Loucy (cell line): ENCODE results near the gene ESYT2.
A peak's percentile ranks its signal among the peaks of the same experiment; 100 is the strongest.

Source experiments
- H2AFZ ChIP-seq: fragments of 200-600 bp; sonication (generic); 2 replicates; pipeline ENCODE4 v1.6.0; 2016; ENCODE audit warnings: antibody characterized with exemption, mild to moderate bottlenecking, low read length, moderate library complexity
- H3F3A ChIP-seq: fragments of 200-600 bp; 2 replicates; pipeline ENCODE4 v1.6.0; 2016; ENCODE audit warnings: antibody characterized with exemption, low read depth, mild to moderate bottlenecking
- H3K27me3 ChIP-seq: fragments of 200-600 bp; sonication (generic); 2 replicates; pipeline ENCODE4 v1.6.1; 2014; ENCODE audit warnings: low read length, mild to moderate bottlenecking; ENCODE audit not compliant: insufficient read depth, poor library complexity, severe bottlenecking
- H3K36me3 ChIP-seq: fragments of 200-600 bp; sonication (generic); 2 replicates; pipeline ENCODE4 v1.6.1; 2016; ENCODE audit warnings: low read length; ENCODE audit not compliant: insufficient read depth
- H3K4me1 ChIP-seq: fragments of 200-600 bp; sonication (generic); 2 replicates; pipeline ENCODE4 v1.5.1; 2014; ENCODE audit warnings: low read length, mild to moderate bottlenecking; ENCODE audit not compliant: insufficient read depth, poor library complexity, severe bottlenecking
- H3K4me2 ChIP-seq: fragments of 200-600 bp; sonication (generic); 2 replicates; pipeline ENCODE4 v1.6.0; 2014; ENCODE audit warnings: antibody characterized with exemption, low read length, low read depth, mild to moderate bottlenecking; ENCODE audit not compliant: poor library complexity, severe bottlenecking
- H3K4me3 ChIP-seq: fragments of 200-600 bp; sonication (generic); 2 replicates; pipeline ENCODE4 v1.5.1; 2014; ENCODE audit warnings: low read length, mild to moderate bottlenecking, mixed read lengths; ENCODE audit not compliant: poor library complexity, severe bottlenecking
- H3K79me2 ChIP-seq: fragments of 200-600 bp; sonication (generic); 2 replicates; pipeline ENCODE4 v1.6.1; 2014; ENCODE audit warnings: low read length; ENCODE audit not compliant: insufficient read depth
- H3K9ac ChIP-seq: fragments of 200-600 bp; sonication (generic); 2 replicates; pipeline ENCODE4 v1.6.0; 2014; ENCODE audit warnings: mild to moderate bottlenecking, low read depth, low read length, moderate library complexity; ENCODE audit not compliant: poor library complexity, severe bottlenecking
- H3K9me2 ChIP-seq: fragments of 200-600 bp; sonication (generic); replicated peaks from 2 replicates; pipeline ENCODE4 v1.6.1; 2016; ENCODE audit warnings: low read depth, low read length, mixed read lengths
- H3K9me3 ChIP-seq: fragments of 200-600 bp; sonication (generic); 2 replicates; pipeline ENCODE4 v1.6.1; 2014; ENCODE audit warnings: mild to moderate bottlenecking, antibody characterized with exemption, low read length, low read depth; ENCODE audit not compliant: insufficient read depth
- H4K20me1 ChIP-seq: fragments of 200-600 bp; sonication (generic); 2 replicates; pipeline ENCODE4 v1.6.0; 2014; ENCODE audit warnings: antibody characterized with exemption, low read length, mild to moderate bottlenecking; ENCODE audit not compliant: insufficient read depth, poor library complexity, severe bottlenecking
- EZH2phosphoT487 ChIP-seq: fragments of 200-600 bp; IDR thresholded peaks from 2 replicates; pipeline ENCODE4 v1.6.1; 2018; ENCODE audit warnings: antibody characterized with exemption, mild to moderate bottlenecking, moderate library complexity, borderline replicate concordance
- TF ChIP-seq, protein P1 (sequence below): fragments of 200-600 bp; sonication (generic); conservative IDR thresholded peaks from 2 replicates; pipeline ENCODE4 v1.5.1; 2014; ENCODE audit warnings: mild to moderate bottlenecking, antibody characterized with exemption, low read length

The ESYT2 gene

DNA sequence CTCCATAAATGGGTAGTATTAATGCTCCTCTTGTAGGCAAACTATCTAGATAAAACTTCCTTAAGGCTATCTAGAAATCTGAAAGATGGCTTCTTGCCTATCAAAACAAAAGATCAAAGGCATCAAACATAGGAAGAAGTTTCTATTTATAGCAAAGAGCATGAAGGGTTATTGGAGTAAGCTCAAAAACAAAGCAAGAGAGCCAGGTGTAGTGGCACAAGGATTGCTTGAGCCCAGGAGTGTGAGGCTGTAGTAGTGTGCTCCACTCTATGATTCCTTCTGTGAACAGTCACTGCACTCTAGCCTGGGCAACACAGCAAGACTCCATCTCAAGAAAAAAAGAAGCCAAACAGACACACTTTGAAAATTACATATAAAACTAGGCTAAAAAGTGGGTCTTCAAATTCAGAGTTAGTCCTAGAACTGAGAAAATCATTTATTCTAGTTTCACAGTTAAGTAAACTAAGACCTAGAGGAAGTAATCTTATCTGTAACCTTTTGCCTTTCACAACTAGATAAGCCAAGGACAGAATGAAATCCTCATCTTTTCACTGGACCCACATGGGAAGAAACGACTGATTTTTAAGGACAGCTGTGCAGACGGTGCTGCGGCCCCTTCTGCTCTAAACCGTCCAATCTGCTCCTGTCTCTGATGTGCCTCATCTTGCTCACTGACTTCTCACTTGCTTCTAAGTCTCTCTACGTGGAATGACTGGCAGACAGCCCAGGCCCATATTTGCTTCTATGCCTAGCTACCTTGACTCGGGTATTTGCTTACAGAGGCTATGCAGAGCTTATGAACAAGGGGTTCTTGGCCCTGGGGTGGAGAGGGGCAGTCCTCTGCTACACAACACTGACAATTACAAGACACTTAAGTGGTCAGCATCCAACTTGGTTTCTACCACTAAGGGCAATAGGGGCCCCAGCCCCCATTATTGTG is 50.0 kb downstream of the ESYT2 start:
- H3K9ac ChIP-seq = peak overlapping the region; percentile 28
- H3K79me2 ChIP-seq = peaks cover 30% of the 10 kb centered on the region
- no peak overlapping the region for H2AFZ ChIP-seq
- H3K4me3 ChIP-seq = peak overlapping the region; percentile 24
- H3K9me3 ChIP-seq = no peaks in the 10 kb centered on the region
- no peaks in the 10 kb centered on the region for H3K27me3 ChIP-seq
- H3F3A ChIP-seq = 0 out of 2 replicates have a peak, but pooled peaks cover 6% of the 10 kb centered on the region
- no peaks in the 10 kb centered on the region for H3K9me2 ChIP-seq
- peaks cover 9% of the 10 kb centered on the region for H4K20me1 ChIP-seq
- TF ChIP-seq EZH2phosphoT487 = no peak
- TF ChIP-seq, protein P1, sequence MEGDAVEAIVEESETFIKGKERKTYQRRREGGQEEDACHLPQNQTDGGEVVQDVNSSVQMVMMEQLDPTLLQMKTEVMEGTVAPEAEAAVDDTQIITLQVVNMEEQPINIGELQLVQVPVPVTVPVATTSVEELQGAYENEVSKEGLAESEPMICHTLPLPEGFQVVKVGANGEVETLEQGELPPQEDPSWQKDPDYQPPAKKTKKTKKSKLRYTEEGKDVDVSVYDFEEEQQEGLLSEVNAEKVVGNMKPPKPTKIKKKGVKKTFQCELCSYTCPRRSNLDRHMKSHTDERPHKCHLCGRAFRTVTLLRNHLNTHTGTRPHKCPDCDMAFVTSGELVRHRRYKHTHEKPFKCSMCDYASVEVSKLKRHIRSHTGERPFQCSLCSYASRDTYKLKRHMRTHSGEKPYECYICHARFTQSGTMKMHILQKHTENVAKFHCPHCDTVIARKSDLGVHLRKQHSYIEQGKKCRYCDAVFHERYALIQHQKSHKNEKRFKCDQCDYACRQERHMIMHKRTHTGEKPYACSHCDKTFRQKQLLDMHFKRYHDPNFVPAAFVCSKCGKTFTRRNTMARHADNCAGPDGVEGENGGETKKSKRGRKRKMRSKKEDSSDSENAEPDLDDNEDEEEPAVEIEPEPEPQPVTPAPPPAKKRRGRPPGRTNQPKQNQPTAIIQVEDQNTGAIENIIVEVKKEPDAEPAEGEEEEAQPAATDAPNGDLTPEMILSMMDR = no peak
- peak overlapping the region; percentile 47 for H3K4me2 ChIP-seq
- peaks cover 25% of the 10 kb centered on the region for H3K4me1 ChIP-seq
- H3K36me3 ChIP-seq = peaks cover 64% of the 10 kb centered on the region; the same call in 1 of the 2 replicates

DNA sequence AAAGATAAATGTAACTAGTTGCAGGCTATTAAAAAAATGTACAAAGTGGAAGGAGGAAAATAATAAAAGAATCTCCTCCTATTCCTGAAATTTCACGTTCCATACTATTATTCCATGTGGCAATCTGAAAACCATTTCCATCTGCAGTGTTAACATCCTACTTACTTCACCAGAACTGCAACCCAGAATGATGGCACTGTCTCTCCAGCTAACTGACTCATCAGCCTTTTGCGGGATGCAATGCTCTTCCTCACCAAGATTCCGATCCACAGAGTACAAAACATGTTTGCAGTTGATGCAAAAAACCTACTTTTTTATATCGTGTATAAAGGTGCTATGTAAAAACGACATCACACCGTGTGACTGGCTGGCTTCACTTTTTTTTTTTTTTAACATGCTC is 50.8 kb downstream of the ESYT2 start:
- Histone ChIP-seq H3K27me3 (no peaks in the 10 kb centered on the region), H4K20me1 (peaks cover 9% of the 10 kb centered on the region), H3K4me2 (peak overlapping the region; percentile 47), H3K9me2 (no peaks in the 10 kb centered on the region), H3K9ac (peak overlapping the region; percentile 28), H3F3A (0 out of 2 replicates have a peak, but pooled peaks cover 6% of the 10 kb centered on the region), H3K4me3 (peak overlapping the region; percentile 24), H3K79me2 (peaks cover 30% of the 10 kb centered on the region), H3K4me1 (peaks cover 25% of the 10 kb centered on the region), H2AFZ (no peak overlapping the region), H3K36me3 (peaks cover 61% of the 10 kb centered on the region; the same call in 1 of the 2 replicates), H3K9me3 (no peaks in the 10 kb centered on the region)
- TF ChIP-seq, protein P1 = no peak
- no peak for TF ChIP-seq EZH2phosphoT487

DNA sequence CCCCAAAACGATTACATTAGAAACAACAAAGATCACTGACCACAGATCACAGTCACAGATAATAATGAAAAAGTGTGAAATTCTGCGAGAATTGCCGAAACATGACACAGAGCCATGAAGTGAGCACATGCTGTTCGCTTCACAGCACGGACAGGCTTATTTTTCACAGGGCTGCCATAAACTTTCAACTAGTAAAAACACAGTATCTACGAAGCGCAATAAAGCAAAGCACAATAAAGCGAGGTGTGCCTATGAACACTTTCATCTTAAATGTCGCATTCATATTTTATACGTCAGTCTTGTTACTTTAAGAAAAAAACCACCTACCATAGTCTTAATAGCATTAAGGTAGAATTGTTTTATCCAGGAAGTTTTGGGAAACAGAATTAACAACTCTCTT is 51.5 kb downstream of the ESYT2 start:
- H3K36me3 ChIP-seq = peaks cover 61% of the 10 kb centered on the region; the same call in 1 of the 2 replicates
- no peak overlapping the region for H3K4me2 ChIP-seq
- no peak overlapping the region for H3K4me3 ChIP-seq
- no peaks in the 10 kb centered on the region for H3K27me3 ChIP-seq
- H3K9me2 ChIP-seq = no peaks in the 10 kb centered on the region
- H3K4me1 ChIP-seq = peaks cover 25% of the 10 kb centered on the region
- no peak overlapping the region for H3K9ac ChIP-seq
- no peaks in the 10 kb centered on the region for H3K9me3 ChIP-seq
- H3F3A ChIP-seq = 0 out of 2 replicates have a peak, but pooled peaks cover 3% of the 10 kb centered on the region
- no peak for TF ChIP-seq EZH2phosphoT487
- TF ChIP-seq, protein P1 = no peak
- H4K20me1 ChIP-seq = peaks cover 9% of the 10 kb centered on the region
- H3K79me2 ChIP-seq = peaks cover 30% of the 10 kb centered on the region
- H2AFZ ChIP-seq = no peak overlapping the region
